ENCODE results near the gene KCNE2. TPM values are rescaled to one million over a fixed set of nuclear protein-coding genes. Genes with fewer than 3 reads are reported as not detected.

Gene KCNE2
- total RNA-seq, 1 experiment from 2014 or later, result 0.39 TPM

Other genes with a start within 250 kb of the KCNE2 start
- 1.3 and 7.7 TPM in 2 replicates for gene SMIM11, start 11.5 kb downstream of the KCNE2 start, total RNA-seq (2021)
- gene SMIM34, start 59.9 kb downstream of the KCNE2 start, total RNA-seq (2021), result not detected in 2 replicates
- 0.13 TPM in 1 of 2 replicates, not detected in the other for gene KCNE1, start 148.2 kb downstream of the KCNE2 start, total RNA-seq (2021)

All from A673 (cell line).